Measurements from ENCODE around the gene TAS2R40.

GRCh38 chr7:143221286-143221685 lies 551 bp upstream of the TAS2R40 start:
- no peak for TF ChIP-seq CTCF (IDR thresholded peaks at IDR 0.05)
- TF ChIP-seq POLR2A (IDR thresholded peaks at IDR 0.05): no peak

All from uterus (tissue), 2 donors.